ENCODE measurements around the gene GJD4. TPM values are rescaled to one million over a fixed set of nuclear protein-coding genes. Genes with fewer than 3 reads are reported as not detected.

GJD4 gene
- total RNA-seq, 4 donors from 2014 or later = not detected

GRCh38 chr10:35578618-35578956 lies 26.6 kb upstream of the GJD4 start:
- H3K27ac ChIP-seq = no peak overlapping the region
- DNase-seq = no peak
- no peaks in the 10 kb centered on the region for H3K27me3 ChIP-seq
- no peaks in the 10 kb centered on the region for H3K9me3 ChIP-seq
- H3K4me1 ChIP-seq = no peaks in the 10 kb centered on the region
- H3K4me3 ChIP-seq = no peak overlapping the region
- TF ChIP-seq CTCF (IDR thresholded peaks at IDR 0.05) = no peak
- no peak for TF ChIP-seq POLR2A (IDR thresholded peaks at IDR 0.05)
- peaks cover 0 to 9% (median 0%) of the 10 kb centered on the region in 3 donors for H3K36me3 ChIP-seq

DNA sequence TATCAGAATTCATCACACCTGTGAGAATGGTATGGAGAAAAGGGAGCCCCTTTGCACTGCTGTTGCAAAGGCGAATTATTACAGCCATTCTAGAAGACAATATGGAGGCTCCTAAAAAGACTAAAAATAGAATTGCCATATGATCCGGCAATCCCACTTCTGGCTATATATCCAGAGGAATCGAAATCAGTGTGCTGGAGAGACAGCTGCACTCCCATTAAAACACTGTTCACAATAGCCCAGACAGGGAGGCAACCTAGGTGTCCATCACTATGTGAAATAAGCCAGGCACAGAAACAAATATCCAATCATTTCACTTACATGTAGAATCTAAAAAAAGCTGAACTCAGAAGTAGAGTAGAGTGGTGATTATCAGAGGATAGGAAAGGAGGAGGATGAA lies 26.0 kb upstream of the GJD4 start:
- Histone ChIP-seq H3K27ac (no peak overlapping the region), H3K4me3 (no peak overlapping the region), H3K4me1 (no peaks in the 10 kb centered on the region), H3K9me3 (no peaks in the 10 kb centered on the region), H3K36me3 (peaks cover 0 to 9% (median 0%) of the 10 kb centered on the region in 3 donors), H3K27me3 (no peaks in the 10 kb centered on the region)
- no peak for DNase-seq
- TF ChIP-seq POLR2A (IDR thresholded peaks at IDR 0.05) (no peak), CTCF (IDR thresholded peaks at IDR 0.05) (no peak)

- no peak for DNase-seq
- H3K4me1 ChIP-seq = no peaks in the 10 kb centered on the region
- no peak overlapping the region for H3K27ac ChIP-seq
- no peaks in the 10 kb centered on the region for H3K9me3 ChIP-seq
- no peak overlapping the region for H3K4me3 ChIP-seq
- TF ChIP-seq CTCF (IDR thresholded peaks at IDR 0.05) (no peak), POLR2A (IDR thresholded peaks at IDR 0.05) (no peak)
- H3K27me3 ChIP-seq = no peaks in the 10 kb centered on the region
- peaks cover 0 to 2% (median 0%) of the 10 kb centered on the region in 3 donors for H3K36me3 ChIP-seq
Observed at GRCh38 chr10:35579726-35580422, 25.3 kb upstream of the GJD4 start.

DNA sequence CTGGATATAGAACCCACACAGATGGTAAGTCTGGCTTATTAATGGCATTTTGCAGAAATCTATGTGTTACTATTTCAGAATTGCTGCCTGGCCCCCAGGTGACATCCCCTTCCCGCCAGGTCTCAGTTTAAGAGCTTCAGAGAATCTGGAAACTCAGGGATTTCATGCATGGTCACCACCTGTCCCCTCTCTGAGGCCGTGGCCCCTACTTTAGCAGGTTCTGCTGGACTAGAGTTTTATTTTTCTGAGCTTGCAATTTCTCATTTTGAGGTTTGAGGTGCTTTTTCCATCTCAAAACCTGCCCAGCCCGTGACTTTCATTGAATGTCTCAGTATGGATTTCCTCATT lies 24.7 kb upstream of the GJD4 start:
- no peak for DNase-seq
- Histone ChIP-seq H3K4me3 (no peak overlapping the region), H3K4me1 (no peaks in the 10 kb centered on the region), H3K9me3 (no peaks in the 10 kb centered on the region), H3K36me3 (no peaks in the 10 kb centered on the region), H3K27me3 (no peaks in the 10 kb centered on the region), H3K27ac (no peak overlapping the region)
- no peak for TF ChIP-seq POLR2A (IDR thresholded peaks at IDR 0.05)
- TF ChIP-seq CTCF (IDR thresholded peaks at IDR 0.05) = no peak

GRCh38 chr10:35581655-35582054 lies 23.5 kb upstream of the GJD4 start:
- TF ChIP-seq POLR2A (IDR thresholded peaks at IDR 0.05) (no peak), CTCF (IDR thresholded peaks at IDR 0.05) (no peak)
- Histone ChIP-seq H3K9me3 (no peaks in the 10 kb centered on the region), H3K4me3 (no peak overlapping the region), H3K27me3 (no peaks in the 10 kb centered on the region), H3K36me3 (no peaks in the 10 kb centered on the region), H3K4me1 (no peaks in the 10 kb centered on the region), H3K27ac (no peak overlapping the region)
- DNase-seq = no peak

DNA sequence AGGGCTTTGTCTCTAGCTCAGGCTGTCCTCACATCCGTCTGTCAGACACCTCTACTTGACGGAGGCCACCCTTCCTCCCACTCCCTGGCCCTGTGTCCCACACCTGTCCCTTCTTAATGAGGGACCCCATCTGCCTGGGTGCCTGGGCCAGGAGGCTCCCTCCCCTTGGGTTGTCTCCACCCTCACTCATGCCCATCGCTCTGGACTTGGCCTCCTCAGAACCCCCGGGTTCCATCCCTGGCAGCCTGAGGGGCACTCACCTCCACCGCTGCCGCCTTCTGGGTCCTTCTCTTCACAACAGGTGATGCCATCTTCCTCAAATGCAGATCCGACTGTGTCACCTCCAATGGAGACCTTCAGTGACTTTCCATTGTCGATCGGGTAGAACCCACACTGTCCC lies 20.2 kb upstream of the GJD4 start:
- TF ChIP-seq POLR2A (IDR thresholded peaks at IDR 0.05) (no peak), CTCF (IDR thresholded peaks at IDR 0.05) (no peak)
- Histone ChIP-seq H3K27me3 (no peaks in the 10 kb centered on the region), H3K4me1 (no peaks in the 10 kb centered on the region), H3K27ac (no peak overlapping the region), H3K9me3 (no peaks in the 10 kb centered on the region), H3K4me3 (no peak overlapping the region), H3K36me3 (no peaks in the 10 kb centered on the region)
- DNase-seq = no peak
